GM19397 (cell line): ENCODE measurements around the gene DCAF8.

Experiments
- ATAC-seq: cut with Tn5 transposase; IDR thresholded peaks from one replicate; pipeline ENCODE4 v1.9.1; 2021; ENCODE audit warnings: mild to moderate bottlenecking, moderate library complexity; ENCODE audit not compliant: unreplicated experiment

The DCAF8 gene

GRCh38 chr1:160177667-160178066, 84.7 kb downstream of the DCAF8 start:
- ATAC-seq, result no peak

- ATAC-seq, result no peak
These were observed 85.1 kb downstream of the DCAF8 start for GRCh38 chr1:160177231-160177630.

GRCh38 chr1:160171980-160172379, 90.4 kb downstream of the DCAF8 start:
- no peak for ATAC-seq

- no peak for ATAC-seq
These were observed 91.0 kb downstream of the DCAF8 start for GRCh38 chr1:160171354-160171753.

GRCh38 chr1:160169553-160170399, 92.6 kb downstream of the DCAF8 start:
- peak; percentile 57 for ATAC-seq

- no peak for ATAC-seq
These were observed 93.6 kb downstream of the DCAF8 start for GRCh38 chr1:160168609-160169369.

- no peak for ATAC-seq
These were observed 94.3 kb downstream of the DCAF8 start for GRCh38 chr1:160168016-160168415.

- no peak for ATAC-seq
These were observed 94.8 kb downstream of the DCAF8 start for GRCh38 chr1:160167580-160167979.

GRCh38 chr1:160167056-160167455, 95.3 kb downstream of the DCAF8 start:
- ATAC-seq, result no peak

GRCh38 chr1:160166166-160166868, 96.0 kb downstream of the DCAF8 start:
- no peak for ATAC-seq
